Measurements from ENCODE around the gene STRA6.

Gene STRA6

GRCh38 chr15:74206801-74207281, 4.3 kb upstream of the STRA6 start:
- no peak for DNase-seq

- DNase-seq, result no peak
Observed at GRCh38 chr15:74205582-74205947, 3.0 kb upstream of the STRA6 start.

- no peak for DNase-seq
Observed at GRCh38 chr15:74203914-74204431, 1.4 kb upstream of the STRA6 start.

GRCh38 chr15:74201710-74202420, 722 bp downstream of the STRA6 start:
- DNase-seq, result no peak

GRCh38 chr15:74200871-74201419, 1.6 kb downstream of the STRA6 start:
- DNase-seq, result no peak

GRCh38 chr15:74200412-74200815, 2.2 kb downstream of the STRA6 start:
- no peak for DNase-seq

GRCh38 chr15:74199297-74199652, 3.3 kb downstream of the STRA6 start:
- DNase-seq, result no peak

GRCh38 chr15:74197176-74197965, 5.2 kb downstream of the STRA6 start:
- DNase-seq, result no peak

GRCh38 chr15:74196175-74196574, 6.4 kb downstream of the STRA6 start:
- DNase-seq, result no peak

GRCh38 chr15:74194572-74195559, 7.7 kb downstream of the STRA6 start:
- no peak for DNase-seq

- DNase-seq, result no peak
Observed at GRCh38 chr15:74193905-74194304, 8.7 kb downstream of the STRA6 start.

GRCh38 chr15:74193299-74193718, 9.3 kb downstream of the STRA6 start:
- DNase-seq, result no peak

- DNase-seq, result no peak
Observed at GRCh38 chr15:74192751-74193150, 9.8 kb downstream of the STRA6 start.

GRCh38 chr15:74191798-74192197, 10.8 kb downstream of the STRA6 start:
- DNase-seq, result no peak

- DNase-seq, result no peak
Observed at GRCh38 chr15:74188216-74188615, 14.4 kb downstream of the STRA6 start.

- DNase-seq, result no peak
Observed at GRCh38 chr15:74185710-74186348, 16.8 kb downstream of the STRA6 start.

GRCh38 chr15:74184582-74185091, 17.9 kb downstream of the STRA6 start:
- DNase-seq, result no peak

- no peak for DNase-seq
Observed at GRCh38 chr15:74182131-74182530, 20.5 kb downstream of the STRA6 start.

GRCh38 chr15:74180881-74181602, 21.5 kb downstream of the STRA6 start:
- DNase-seq, result no peak

GRCh38 chr15:74179983-74180880, 22.4 kb downstream of the STRA6 start:
- no peak for DNase-seq

Data from activated CD8-positive, alpha-beta memory T cell treated with anti-CD3 and anti-CD28 coated beads, Interleukin-2, amount 50 U/mL, for 4 hours (primary cell).